GM21447 (cell line): ENCODE measurements around the gene SYDE1.

Source experiments
- ATAC-seq: cut with Tn5 transposase; IDR thresholded peaks from one replicate; pipeline ENCODE4 v1.9.1; 2021; ENCODE audit not compliant: unreplicated experiment

SYDE1 gene

DNA sequence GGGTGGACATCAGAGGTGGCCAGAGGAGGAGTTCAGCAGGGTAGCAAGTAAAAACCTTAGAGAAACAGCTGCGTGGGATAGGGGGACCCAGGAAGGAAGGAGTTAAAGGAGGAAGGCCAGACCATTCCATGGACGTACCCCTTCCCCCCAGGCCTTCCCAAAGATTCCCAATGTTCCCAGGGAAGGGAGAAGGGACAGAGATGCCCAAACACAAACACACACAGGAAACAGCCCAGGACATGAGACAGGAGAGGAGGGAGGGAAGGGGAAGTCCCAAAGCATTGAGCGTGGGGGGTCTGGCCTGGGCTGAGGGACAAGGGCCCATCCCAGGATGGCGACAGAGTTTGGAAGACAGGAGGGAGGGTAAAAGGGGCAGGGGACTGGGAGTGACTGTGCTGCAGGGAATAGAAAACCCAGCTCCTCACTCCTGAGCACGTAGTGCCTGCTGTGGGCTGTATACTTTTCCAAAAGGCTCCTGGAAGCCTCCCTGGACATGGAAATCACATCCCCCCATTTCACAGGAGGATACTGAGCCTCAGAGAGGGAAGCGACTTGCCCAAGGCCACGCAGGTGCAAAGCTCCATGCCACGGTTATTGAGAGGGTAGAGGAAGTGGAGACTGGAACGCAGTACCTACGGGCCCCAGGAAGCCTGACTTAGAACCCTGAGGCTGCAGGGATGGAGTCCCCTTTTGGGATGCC lies 1.1 kb downstream of the SYDE1 start:
- no peak for ATAC-seq

GRCh38 chr19:15108845-15109767 lies 1.9 kb downstream of the SYDE1 start:
- no peak for ATAC-seq

GRCh38 chr19:15109768-15110417 lies 2.7 kb downstream of the SYDE1 start:
- no peak for ATAC-seq

- ATAC-seq: no peak
Measured at GRCh38 chr19:15110418-15110815, 3.2 kb downstream of the SYDE1 start.

DNA sequence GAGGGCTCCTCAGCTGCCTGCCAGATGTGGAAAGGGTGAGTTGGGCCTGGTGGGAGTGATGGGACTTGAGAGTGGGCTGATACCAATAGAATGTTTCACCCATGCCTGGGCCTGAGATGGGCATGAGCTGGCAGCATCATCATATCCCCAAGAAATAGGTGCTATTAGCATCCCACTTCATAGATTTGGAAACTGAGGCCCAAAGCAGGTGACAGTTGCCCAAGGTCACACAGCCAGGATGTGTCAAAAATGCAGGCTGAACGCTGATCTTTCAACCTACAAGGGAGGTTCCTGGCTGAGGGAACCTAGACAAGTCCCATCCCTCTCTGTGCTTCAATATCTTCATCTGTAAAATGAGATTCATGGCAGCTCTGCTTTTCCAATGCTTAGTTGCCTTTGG lies 4.6 kb downstream of the SYDE1 start:
- no peak for ATAC-seq

DNA sequence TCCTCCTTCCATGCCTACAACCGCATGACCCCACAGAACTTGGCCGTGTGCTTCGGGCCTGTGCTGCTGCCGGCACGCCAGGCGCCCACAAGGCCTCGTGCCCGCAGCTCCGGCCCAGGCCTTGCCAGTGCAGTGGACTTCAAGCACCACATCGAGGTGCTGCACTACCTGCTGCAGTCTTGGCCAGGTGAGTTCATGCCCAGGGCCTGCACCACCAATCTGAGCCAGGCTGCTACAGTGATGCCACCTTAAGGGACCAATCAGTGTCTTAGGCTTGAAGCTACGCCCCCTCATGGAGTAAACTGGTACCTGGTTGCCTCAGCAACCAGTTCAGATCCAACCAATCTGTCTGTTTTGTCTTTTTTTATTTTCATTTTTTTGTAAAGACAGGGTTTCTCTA lies 5.2 kb downstream of the SYDE1 start:
- ATAC-seq: no peak

DNA sequence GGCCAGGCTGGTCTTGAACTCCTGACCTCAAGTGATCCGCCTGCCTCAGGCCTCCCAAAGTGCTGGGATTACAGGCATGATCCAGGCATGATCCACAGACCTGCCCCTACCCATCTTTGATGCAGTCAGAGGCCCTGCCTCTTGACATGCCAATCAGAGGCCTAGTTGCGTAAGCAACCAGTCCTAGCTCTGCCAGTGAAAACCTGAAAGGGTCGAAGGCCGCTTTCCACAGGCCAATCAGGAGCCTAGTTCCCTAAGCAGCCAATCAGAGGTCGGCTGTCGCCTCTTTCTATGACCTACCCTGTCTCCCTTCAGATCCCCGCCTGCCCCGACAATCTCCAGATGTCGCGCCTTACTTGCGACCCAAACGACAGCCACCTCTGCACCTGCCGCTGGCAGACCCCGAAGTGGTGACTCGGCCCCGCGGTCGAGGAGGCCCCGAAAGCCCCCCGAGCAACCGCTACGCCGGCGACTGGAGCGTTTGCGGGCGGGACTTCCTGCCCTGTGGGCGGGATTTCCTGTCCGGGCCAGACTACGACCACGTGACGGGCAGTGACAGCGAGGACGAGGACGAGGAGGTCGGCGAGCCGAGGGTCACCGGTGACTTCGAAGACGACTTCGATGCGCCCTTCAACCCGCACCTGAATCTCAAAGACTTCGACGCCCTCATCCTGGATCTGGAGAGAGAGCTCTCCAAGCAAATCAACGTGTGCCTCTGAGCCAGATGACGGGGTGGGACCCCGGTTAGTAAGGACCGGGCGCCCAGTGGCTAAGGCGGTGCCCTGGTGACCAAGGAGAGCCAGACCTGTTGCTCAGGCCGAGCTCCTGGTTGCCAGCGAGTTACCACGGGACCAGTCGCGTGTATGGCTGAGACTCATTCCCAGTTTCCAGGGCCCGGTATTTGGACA lies 6.3 kb downstream of the SYDE1 start:
- no peak for ATAC-seq

DNA sequence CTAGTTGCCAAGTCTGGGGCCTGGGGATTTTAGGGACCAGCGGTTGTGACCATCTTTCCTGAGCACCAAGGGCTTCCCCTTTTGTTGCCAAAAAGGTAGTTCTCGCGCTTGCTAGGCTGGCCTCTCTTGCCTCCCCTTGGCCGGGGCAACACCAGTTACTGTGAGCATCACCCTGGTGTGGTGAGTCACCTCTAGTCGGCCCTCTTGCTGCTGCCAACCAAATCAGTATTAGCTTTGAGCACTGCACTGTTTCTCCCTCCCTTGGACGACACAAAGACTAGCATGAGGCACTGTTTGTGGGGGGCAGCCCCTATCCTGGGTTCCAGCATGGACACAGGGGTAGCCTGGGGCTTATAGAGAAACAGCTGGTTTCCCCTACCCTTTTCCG lies 6.9 kb downstream of the SYDE1 start:
- no peak for ATAC-seq

- no peak for ATAC-seq
Measured at GRCh38 chr19:15115080-15115479, 7.9 kb downstream of the SYDE1 start.

GRCh38 chr19:15115762-15116615 lies 8.8 kb downstream of the SYDE1 start:
- ATAC-seq: no peak

DNA sequence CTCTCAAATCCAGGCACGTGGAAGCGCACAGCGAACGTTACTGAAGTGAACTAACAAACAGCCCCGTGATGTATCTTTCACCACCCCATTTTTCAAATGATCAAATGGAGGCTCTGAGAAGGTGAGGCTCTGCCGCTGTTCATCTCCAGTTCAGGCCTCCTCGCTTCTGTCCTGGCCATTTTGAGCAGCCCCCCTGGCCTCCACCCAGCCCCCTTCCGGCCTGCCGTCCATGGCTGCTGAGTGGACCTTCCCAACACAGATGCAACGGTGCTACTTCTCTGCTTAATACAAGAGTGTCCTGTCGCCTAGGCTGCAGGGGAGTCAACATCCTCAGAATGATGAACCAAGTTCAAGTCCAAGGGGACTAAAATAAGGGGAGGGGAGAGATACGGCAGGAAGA lies 9.7 kb downstream of the SYDE1 start:
- no peak for ATAC-seq

DNA sequence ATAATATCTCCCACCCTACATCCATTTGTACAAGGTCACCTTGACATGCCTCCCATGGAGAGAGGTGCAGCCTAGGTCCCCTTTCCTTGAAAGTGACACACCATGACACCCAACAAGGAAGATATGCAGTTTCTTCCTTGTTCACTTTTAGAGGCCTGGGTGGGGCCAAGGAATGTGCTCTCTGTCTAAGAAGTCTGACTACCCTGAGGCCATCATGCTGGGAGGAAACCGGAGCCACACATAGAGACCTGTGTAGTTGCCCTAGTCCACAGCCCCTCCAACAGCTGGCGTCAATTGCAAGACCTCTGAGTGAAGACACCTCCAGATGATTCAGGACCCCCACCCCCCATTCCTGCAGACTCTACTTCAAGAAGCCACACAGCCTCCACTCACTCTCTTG lies 11.0 kb downstream of the SYDE1 start:
- ATAC-seq: no peak

GRCh38 chr19:15118789-15119494 lies 11.7 kb downstream of the SYDE1 start:
- ATAC-seq: no peak

GRCh38 chr19:15120135-15121026 lies 13.2 kb downstream of the SYDE1 start:
- no peak for ATAC-seq

DNA sequence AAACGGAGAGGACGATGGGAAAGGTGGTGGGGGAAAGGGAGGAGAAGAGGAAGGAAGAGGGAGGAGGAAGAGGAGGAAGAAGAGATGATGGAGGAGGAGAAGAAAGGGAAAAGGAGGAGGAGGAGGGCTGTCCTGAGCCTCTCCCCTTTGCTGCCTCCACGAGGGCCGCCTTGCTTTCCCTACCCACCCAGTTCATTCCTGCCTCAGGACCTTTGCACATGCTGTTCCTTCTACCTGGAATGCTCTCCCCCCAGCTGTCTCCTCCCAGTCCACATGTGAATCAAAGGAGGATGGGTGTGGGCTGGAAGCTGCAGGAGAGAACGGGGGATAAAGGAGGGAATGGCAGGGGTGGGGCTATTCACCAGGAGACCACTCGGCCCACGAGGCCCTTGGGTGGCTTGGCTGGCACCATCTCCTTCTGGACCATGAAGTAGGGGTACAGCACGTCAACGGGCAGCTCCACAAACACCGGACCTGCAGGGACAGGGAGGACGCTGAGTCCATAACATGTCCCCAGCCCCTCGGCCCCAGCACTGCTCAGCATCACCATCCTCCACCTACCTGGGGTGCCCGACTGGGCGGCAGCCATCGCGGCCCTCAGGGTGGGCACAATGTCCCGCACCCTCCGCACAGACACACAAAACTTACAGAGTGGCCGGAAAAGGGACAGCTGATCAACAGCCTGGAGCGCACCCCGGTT lies 15.3 kb downstream of the SYDE1 start:
- ATAC-seq: no peak

DNA sequence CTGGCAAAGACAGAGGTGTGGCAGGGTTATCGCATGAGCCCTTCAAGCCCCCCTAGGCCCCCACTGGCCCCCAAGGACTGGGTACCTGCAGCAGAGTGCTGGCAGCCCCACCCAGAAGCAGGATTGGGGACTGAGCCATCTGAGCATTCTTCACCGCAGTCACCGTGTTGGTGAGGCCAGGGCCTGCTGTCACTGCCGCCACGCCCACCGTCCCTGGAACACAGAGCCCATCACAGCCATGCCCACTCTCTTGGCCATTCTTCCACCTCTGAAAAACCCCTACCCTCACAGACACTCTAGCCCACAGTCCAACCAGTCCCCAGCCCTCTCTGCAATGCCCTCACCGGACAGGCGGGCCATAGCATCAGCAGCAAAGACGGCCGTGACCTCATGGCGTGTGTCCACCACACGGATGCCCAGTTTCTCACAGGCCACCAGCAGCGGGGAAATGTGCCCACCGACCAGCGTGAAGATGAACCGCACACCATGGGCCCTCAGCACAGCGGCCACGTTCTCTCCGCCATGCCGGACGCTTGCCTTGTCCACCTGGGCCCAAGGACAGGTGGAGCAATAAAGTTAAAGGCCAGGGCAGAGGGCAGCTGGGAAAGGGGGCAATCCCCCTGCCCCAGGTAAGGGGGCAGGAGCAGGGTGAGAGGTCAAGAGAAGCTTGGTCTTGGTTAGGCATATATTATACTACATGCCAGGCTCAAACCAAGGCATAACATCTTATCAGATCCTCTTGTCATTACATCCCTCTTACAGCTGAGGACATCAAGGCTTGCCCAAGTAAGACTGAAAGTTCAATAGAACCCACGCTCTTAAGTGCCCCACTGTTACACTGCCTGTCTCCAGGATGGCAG lies 16.1 kb downstream of the SYDE1 start:
- no peak for ATAC-seq

DNA sequence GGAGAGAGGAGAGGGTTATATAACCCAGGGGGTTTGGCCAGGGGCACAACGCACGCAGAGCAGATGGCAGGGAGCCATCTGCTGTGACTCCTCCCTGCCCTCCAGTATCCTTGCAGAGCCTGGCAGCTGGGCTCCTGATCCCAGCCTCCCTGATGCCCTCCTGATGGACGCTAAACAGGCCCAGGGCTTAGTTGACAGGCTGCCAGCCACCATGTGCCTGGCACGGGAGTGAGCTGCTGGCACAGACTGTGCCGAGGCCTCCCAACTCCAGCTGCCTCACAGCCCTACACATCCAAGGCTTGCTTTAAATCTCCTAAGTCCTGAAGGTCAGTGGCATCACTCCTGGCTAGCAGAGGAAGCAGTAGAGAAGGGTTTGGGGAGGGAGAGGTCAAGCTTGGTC lies 16.7 kb downstream of the SYDE1 start:
- ATAC-seq: no peak
